ENCODE measurements around the gene ZNF425. TPM values are rescaled to one million over a fixed set of nuclear protein-coding genes. Genes with fewer than 3 reads are reported as not detected.
A peak's percentile ranks its signal among the peaks of the same experiment; 100 is the strongest.
"Not testable (repeated sequence)": the region's sequence is repeated elsewhere in the genome, so short reads cannot be mapped to it uniquely, and the experiment has no call there.

ZNF425 gene
- total RNA-seq, 1 donor from 2014 or later = 0.72 TPM

DNA sequence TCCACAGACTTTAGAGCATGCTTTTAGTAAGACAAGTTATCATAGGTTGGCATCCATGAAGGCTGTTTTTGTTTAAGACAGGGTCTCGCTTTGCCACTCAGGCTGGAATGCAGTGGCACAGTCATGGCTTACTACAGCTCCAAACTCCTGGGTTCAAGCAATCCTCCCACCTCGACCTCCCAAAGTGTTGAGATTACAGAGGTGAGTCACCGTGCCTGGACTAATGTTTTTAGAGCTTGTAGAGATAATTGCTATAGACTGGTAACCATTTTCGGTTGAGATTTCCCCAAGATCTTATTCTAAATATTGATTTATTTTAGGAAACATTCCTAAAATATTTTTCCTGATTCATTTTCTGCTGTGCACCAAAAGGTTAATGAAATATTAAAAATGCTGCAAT, 15.8 kb upstream of the ZNF425 start:
- intact Hi-C loops (cut with micrococcal nuclease) = no loop called here
- ATAC-seq (no peak), DNase-seq (no peak)

DNA sequence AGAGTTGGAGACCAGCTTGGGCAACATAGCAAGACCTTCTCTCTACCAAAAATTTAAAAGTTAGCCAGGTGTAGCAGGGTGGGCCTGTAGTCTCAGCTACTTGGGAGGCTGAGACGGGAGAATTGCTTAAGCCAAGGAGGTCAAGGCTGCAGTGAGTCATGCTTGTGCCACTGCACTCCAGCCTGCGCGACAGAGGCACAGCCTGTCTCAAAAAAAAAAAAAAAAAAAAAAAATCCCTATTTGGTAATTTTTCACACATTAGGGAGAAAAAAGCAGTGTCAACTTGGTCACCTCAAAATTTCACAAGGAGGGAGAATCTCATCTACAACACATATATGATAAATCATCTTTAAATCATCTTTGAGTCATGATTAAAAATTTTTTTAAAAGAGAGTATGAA, 14.7 kb upstream of the ZNF425 start:
- DNase-seq (no peak), ATAC-seq (no peak)
- intact Hi-C loops (cut with micrococcal nuclease) = no loop called here

DNA sequence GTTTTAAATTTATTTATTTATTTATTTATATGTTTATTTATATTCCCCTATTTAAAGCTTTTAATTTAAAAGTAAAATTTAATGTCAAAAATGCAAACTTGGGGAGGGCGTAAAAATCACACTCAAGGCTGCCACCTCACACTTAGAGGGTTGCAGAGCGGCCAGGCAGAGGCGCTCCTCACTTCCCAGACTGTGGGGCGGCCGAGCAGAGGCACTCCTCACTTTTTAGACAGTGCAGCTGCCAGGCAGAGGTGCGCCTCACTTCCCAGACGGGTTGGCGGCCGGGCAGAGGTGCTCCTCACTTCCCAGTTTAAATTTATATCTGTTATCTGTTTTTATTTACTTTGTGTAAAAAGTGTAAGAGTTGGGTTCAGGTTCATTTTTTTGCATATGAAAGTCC, 10.0 kb upstream of the ZNF425 start:
- intact Hi-C loops (cut with micrococcal nuclease) = no loop called here
- DNase-seq (no peak), ATAC-seq (no peak)

GRCh38 chr7:149133028-149133710, 7.0 kb upstream of the ZNF425 start:
- intact Hi-C loops (cut with micrococcal nuclease) = no loop called here
- DNase-seq (no peak), ATAC-seq (no peak)

DNA sequence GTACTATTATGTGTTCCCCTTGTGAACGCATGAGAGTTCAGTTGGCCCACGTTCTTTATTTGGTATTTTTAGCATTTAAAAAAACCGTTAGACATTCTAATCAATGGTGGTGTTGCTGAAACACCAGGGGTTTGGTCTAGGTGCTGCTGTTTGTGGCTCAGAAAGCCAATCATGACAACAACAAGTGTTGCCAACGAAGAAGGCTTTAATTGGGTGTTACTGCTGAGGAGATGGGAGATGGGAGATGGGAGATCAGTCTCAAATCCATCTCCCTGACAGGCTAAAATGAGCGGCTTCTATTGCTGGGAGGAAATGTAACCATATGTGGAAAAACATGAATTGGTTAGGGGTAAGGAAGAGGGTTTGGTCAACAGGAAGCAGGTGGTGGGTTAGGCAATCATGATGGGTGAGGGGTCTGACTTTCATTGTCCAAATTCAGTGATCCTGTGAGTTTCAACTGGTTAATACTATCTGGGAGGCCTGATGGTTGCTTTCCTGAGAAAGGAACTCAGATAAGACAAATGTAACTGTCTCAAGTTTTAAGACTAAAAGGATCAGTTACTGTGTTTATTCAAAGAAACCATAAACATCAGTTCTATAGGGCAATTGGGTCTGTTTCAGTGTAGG, 4.6 kb upstream of the ZNF425 start:
- intact Hi-C loops (cut with micrococcal nuclease) = no loop called here
- DNase-seq = no peak
- no peak for ATAC-seq

- intact Hi-C loops (cut with micrococcal nuclease) = no loop called here
- ATAC-seq (peak; percentile 71), DNase-seq (peak; percentile 71)
These were observed 640 bp upstream of the ZNF425 start for GRCh38 chr7:149126662-149127266.

DNA sequence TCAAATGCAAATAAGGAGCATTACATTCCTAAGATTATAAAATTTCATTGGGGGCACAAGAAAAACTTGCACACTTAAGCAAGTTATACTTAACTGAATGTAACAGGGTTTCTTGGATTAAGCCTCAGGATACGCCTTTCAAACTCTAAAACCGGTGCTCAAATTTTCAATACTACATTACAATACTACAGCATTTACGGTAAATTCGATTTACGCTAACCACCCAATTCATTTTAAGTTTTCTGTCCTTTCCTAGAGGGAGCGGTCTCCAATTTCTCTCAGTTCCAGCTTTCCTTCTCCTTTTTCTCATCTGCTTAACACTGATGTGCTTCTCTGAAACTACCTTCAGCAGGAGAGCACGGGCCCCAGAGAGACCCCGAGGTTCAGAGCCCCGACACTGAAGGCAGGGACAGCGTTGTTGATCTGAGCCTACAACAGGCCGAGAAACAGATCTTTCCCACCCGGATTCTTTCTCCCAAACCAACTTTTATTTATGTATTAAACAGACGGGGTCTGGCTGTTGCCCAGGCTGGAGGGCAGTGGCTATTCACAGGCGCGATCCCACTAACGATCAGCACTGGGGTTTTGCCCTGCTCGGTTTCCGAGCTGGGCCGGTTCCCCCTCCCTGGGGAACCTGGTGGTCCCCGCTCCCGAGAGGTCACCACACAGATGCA, 798 bp downstream of the ZNF425 start:
- no peak for DNase-seq
- intact Hi-C loops (cut with micrococcal nuclease) = no loop called here
- ATAC-seq = no peak

- intact Hi-C loops (cut with micrococcal nuclease) = no loop called here
- ATAC-seq = no peak
- no peak for DNase-seq
These were observed 16.2 kb downstream of the ZNF425 start for GRCh38 chr7:149109969-149110368.

DNA sequence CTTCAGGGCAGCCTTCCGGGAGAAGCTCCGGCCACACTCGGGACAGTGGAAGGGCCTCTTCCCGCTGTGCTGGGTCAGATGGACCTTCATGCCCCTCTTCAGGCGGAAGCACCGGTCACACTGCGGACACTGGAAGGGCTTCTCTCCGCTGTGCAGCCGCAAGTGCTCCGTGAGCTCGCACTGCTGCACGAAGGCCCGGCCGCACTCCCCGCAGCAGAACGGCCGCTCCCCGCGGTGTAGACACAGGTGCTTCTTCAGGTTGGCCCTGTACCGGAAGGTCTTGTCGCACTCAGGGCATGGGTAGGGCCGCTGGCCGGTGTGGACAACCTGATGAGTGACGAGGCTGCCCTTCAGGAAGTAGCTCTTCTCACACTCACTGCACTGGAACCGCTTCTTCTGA, 21.4 kb downstream of the ZNF425 start:
- ATAC-seq = no peak
- no peak for DNase-seq
- intact Hi-C loops (cut with micrococcal nuclease) = no loop called here

GRCh38 chr7:149104214-149104613, 21.9 kb downstream of the ZNF425 start:
- intact Hi-C loops (cut with micrococcal nuclease) = no loop called here
- DNase-seq (no peak), ATAC-seq (no peak)

DNA sequence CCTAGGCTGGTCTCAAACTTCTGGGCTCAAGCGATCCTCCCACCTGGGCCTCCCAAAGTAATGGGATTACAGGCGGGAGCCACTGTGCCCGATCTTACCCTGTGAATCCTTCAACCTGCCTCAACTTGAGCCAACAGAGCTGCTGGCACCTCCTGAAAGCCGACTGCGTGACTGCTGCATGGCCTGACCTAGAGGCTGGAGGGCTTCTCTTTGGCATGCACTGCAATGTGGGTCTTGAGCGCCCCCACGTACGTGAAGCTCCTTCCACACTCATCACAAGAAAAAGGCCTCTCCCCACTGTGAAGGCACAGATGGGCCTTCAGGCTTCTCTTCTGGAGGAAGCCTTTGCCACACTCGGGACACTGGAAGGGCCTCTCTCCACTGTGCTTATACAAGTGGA, 22.7 kb downstream of the ZNF425 start:
- intact Hi-C loops (cut with micrococcal nuclease) = no loop called here
- ATAC-seq (no peak), DNase-seq (no peak)

GRCh38 chr7:149102666-149103065, 23.5 kb downstream of the ZNF425 start:
- ATAC-seq (no peak), DNase-seq (no peak)
- intact Hi-C loops (cut with micrococcal nuclease) = no loop called here

DNA sequence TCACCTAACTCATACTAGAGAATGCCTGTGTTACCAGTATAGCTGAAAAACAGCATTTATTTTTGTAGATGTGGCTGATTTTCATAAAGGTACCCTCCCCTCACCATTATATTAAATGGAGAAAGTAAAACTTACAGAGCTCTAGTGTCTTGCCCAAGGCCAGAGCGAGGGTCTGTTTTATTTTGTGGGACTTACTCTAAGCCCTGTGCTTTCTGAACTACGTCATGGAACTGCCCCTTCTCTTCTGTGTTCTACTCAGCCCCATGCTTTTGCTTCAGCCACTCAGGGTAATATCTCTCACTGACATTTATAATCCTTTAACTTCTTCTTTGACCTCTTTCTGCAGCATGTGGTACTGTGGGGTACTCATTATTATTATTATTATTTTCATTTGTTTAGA, 25.3 kb downstream of the ZNF425 start:
- DNase-seq (no peak), ATAC-seq (no peak)
- intact Hi-C loops (cut with micrococcal nuclease) = no loop called here

GRCh38 chr7:149099058-149099457, 27.1 kb downstream of the ZNF425 start:
- DNase-seq (no peak), ATAC-seq (no peak)
- intact Hi-C loops (cut with micrococcal nuclease) = no loop called here

- ATAC-seq (no peak), DNase-seq (no peak)
- intact Hi-C loops (cut with micrococcal nuclease) = no loop called here
These were observed 29.0 kb downstream of the ZNF425 start for GRCh38 chr7:149097088-149097487.

GRCh38 chr7:149093228-149093627, 32.9 kb downstream of the ZNF425 start:
- intact Hi-C loops (cut with micrococcal nuclease) = loop anchor here (5.0 kb wide), 1 partner anchor 86 kb away; no protein-coding TSS in a partner anchor
- no peak for ATAC-seq
- no peak for DNase-seq

DNA sequence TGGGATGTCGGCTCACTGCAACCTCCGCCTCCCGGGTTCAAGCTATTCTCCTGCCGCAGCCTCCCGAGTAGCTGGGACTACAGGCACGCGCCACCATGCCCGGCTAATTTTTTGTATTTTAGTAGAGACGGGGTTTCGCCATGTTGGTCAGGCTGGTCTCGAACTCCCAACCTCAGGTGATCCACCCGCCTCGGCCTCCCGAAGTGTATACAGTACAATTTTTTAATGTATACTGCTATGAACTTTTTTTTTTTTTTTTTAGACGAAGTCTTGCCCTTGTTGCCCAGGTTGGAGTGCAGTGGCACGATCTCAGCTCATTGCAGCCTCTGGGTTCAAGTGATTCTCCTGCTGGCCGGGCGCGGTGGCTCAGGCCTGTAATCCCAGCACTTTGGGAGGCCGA, 33.9 kb downstream of the ZNF425 start:
- not testable (repeated sequence) for DNase-seq, ATAC-seq
- intact Hi-C loops (cut with micrococcal nuclease) = loop anchor here (5.0 kb wide), 1 partner anchor 85 kb away; no protein-coding TSS in a partner anchor

GRCh38 chr7:149090397-149091195, 35.5 kb downstream of the ZNF425 start, which contains the start of gene ZNF786:
Gene ZNF786, minus strand, starts transcription at chr7:149090718. Its CDS starts 78 bp downstream, at chr7:149090640.
- ATAC-seq (peak; percentile 97), DNase-seq (peak; percentile 93)
- intact Hi-C loops (cut with micrococcal nuclease) = loop anchor here (5.0 kb wide), 1 partner anchor 83 kb away; no protein-coding TSS in a partner anchor

GRCh38 chr7:149087376-149087775, 38.7 kb downstream of the ZNF425 start:
- DNase-seq = no peak
- no peak for ATAC-seq
- intact Hi-C loops (cut with micrococcal nuclease) = no loop called here

All from left ventricle myocardium superior (tissue), 1 donor.